Stimulated activated effector memory CD8-positive, alpha-beta T cell treated with anti-CD3 and anti-CD28 coated beads, Interleukin-12 subunit alpha, Interleukin-12 subunit beta, amount 100 ng/mL, for 72 hours (primary cell): Measurements from ENCODE around the gene SMDT1.

Source experiments
- ATAC-seq: fragments of 150-1000 bp; cut with Tn5 transposase; 2 replicates; pipeline ENCODE4 v1.10.0; 2021
- DNase-seq, 2 donors: peaks; one replicate each; pipeline ENCODE4 v3.0.0; 2021 to 2022; ENCODE audit warnings: low spot score in 2 of 2
- H3K27ac Mint-ChIP-seq: one replicate; pipeline ENCODE4 v1.8.0; 2022; ENCODE audit warnings: mild to moderate bottlenecking, mixed read lengths
- H3K36me3 Mint-ChIP-seq: one replicate; pipeline ENCODE4 v1.8.0; 2022; ENCODE audit warnings: mild to moderate bottlenecking, mixed read lengths
- H3K4me1 Mint-ChIP-seq: one replicate; pipeline ENCODE4 v1.8.0; 2022; ENCODE audit warnings: mixed read lengths
- H3K4me3 Mint-ChIP-seq: one replicate; pipeline ENCODE4 v1.8.0; 2022; ENCODE audit warnings: mild to moderate bottlenecking, mixed read lengths
- H3K9me3 Mint-ChIP-seq: one replicate; pipeline ENCODE4 v1.8.0; 2022; ENCODE audit warnings: mixed read lengths

SMDT1 gene

DNA sequence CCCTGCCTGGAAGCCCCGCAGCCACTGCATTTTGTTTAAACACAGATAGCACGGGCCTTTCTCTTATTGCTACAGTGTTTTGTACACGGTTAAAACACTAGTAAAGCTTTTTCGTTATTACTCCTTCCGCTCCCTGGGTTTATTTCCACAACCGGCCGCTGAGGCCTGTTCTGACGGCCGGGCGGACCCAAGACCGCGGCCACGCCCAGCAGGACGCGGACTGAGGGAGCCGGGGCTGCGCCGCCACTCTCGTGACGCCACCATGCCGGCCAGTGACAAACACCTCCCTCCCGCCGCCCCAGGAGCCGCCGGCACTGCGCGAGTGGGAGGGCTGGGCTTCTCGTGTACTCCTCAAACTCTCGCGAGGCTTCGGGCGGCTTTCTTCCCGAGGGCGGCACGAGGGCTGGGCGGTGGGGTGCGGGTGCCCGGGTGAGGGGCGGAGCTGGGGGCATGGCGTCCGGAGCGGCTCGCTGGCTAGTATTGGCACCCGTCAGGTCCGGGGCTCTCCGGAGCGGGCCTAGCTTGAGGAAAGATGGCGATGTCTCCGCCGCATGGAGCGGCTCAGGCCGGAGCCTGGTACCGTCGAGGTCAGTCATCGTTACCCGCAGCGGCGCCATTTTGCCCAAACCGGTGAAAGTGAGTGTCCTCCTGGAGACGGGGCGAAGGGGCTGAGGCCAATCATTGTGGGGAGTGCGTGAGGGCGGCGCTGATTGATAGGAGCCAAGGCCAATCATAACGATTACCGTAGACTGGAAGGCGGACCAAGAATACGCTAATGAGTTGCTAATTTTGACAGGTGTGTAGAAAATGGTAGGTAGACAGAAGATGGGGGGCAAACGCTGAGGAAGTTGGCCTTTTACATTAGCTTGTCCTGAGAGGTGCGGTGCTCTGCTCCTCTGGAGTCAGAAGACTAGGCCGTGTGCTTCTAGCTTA, at the start of gene SMDT1:
Gene SMDT1, plus strand, starts transcription at position 382 of the 933 bp plus-strand sequence. Its CDS starts 69 bp downstream, at position 451.
- Mint-ChIP-seq H3K4me3 (peak within 1 kb of the TSS; percentile 82), H3K4me1 (peaks cover 33% of the 10 kb centered on the region), H3K9me3 (no peaks in the 10 kb centered on the region), H3K36me3 (peaks cover 47% of the 10 kb centered on the region), H3K27ac (peak within 1 kb of the TSS; percentile 100)
- ATAC-seq (peak; percentile 92), DNase-seq (peak; percentile 98 to 99)

DNA sequence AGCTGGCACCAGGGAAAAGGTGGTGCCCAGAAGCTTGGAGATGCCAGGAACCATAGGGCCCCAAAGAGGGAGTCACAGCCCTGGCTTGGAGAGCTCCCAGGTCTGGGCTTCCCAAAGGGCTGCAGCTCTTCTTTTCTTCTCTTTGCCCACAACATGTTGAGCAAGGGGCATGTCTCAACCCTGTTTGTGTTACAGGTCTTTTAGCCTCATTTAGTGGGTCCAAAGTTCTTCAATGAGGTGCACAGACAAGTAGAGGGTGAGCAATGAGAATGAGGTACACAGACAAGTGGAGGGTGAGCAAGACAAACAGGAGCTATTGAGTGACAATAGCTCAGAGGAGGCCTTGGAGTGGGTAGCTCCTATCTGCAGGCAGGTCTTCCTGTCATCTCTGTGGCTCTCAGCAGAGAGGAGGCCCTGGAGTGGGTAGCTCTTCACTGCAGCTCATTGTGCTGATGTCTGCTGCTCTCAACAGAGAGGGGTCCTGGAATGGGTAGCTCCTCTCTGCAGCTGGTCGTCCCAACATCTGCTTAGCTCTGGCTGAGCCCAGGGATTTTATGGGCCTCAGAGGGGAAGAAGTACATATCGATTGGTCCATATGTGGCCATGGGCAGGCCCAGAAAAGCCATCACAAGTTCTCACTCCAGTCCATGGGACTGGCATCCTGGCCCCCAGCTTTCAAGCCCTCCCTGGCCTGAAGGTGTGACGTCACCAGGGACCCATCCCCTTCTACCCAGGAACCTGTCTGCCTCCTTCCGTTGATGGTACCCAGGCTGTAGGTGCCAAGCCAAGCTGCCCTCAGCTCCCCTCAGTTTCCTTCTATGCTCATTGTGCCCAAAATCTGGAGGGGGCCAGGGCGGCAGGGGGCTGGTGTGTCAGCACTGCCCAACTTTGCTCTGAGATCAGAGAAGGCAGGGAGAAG, 46.0 kb upstream of the SMDT1 start:
- H3K9me3 Mint-ChIP-seq = peaks cover 4% of the 10 kb centered on the region

GRCh38 chr22:42035256-42035655, 44.2 kb upstream of the SMDT1 start:
- Mint-ChIP-seq H3K36me3 (no peaks in the 10 kb centered on the region), H3K9me3 (peaks cover 4% of the 10 kb centered on the region), H3K4me1 (peaks cover 16% of the 10 kb centered on the region), H3K27ac (no peak overlapping the region), H3K4me3 (no peak overlapping the region)
- ATAC-seq (no peak), DNase-seq (no peak)

More for the DNA sequence above, 46.0 kb upstream of the SMDT1 start:
- peaks cover 18% of the 10 kb centered on the region for H3K4me1 Mint-ChIP-seq
- H3K4me3 Mint-ChIP-seq = no peak overlapping the region
- peak overlapping the region; percentile 40 for H3K27ac Mint-ChIP-seq
- H3K36me3 Mint-ChIP-seq = no peaks in the 10 kb centered on the region
- DNase-seq (no peak), ATAC-seq (no peak)

GRCh38 chr22:42039271-42039670, 40.2 kb upstream of the SMDT1 start:
- Mint-ChIP-seq H3K4me1 (no peaks in the 10 kb centered on the region), H3K27ac (no peak overlapping the region), H3K4me3 (no peak overlapping the region), H3K9me3 (peaks cover 9% of the 10 kb centered on the region), H3K36me3 (no peaks in the 10 kb centered on the region)
- ATAC-seq (no peak), DNase-seq (no peak)

GRCh38 chr22:42041784-42042183, 37.7 kb upstream of the SMDT1 start:
- Mint-ChIP-seq H3K4me1 (no peaks in the 10 kb centered on the region), H3K4me3 (no peak overlapping the region), H3K9me3 (peaks cover 9% of the 10 kb centered on the region), H3K36me3 (no peaks in the 10 kb centered on the region), H3K27ac (no peak overlapping the region)
- ATAC-seq (no peak), DNase-seq (no peak)

DNA sequence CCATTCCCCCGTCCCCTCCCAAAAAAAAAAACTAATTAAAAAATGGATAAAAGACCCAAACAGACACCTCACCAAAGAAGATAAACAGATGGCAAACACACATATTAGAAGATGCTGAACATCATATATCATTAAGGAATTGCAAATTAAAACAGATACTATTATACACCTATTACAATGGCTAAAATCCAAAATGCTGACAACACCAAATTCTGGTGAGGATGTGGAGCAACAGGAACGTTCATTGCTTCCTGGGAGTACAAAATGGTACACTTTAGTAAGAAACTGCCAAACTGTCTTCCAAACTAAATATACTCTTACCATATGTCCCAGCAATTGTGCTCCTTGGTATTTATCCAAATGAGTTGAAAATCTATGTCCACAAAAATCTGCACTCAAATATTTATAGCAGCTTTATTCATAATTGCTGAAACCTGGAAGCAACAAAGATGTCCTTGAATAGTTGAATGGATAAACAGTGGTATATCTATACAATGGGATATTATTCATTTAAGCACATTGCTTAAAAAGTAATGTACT, 28.8 kb upstream of the SMDT1 start:
- no peak for DNase-seq

DNA sequence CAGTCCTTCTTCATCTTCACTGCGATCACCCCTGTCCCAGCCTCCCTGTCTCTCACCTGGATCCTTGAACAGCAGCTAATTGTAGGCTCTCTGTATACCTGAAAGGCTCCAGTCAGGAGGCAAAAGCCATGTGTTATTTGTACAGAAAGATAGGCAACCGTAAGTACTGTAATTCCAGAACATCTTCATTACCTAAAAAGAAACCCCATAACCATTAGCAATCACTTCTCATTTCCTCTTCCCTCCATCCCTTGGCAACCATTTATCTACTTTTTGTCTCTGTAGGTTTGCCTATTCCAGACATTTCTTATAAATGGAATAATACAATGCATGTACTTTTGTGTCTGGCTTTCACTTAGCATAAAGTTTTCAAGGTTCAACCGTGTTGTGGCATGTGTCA, 26.7 kb upstream of the SMDT1 start:
- H3K36me3 Mint-ChIP-seq = no peaks in the 10 kb centered on the region
- ATAC-seq = no peak
- H3K9me3 Mint-ChIP-seq = peaks cover 14% of the 10 kb centered on the region
- H3K4me1 Mint-ChIP-seq = no peaks in the 10 kb centered on the region
- no peak overlapping the region for H3K4me3 Mint-ChIP-seq
- H3K27ac Mint-ChIP-seq = no peak overlapping the region
- peak in 1 of 2 donors; percentile 34 for DNase-seq

More for the DNA sequence above, 28.8 kb upstream of the SMDT1 start:
- no peak for ATAC-seq
- H3K4me1 Mint-ChIP-seq = no peaks in the 10 kb centered on the region
- H3K9me3 Mint-ChIP-seq = no peaks in the 10 kb centered on the region
- no peaks in the 10 kb centered on the region for H3K36me3 Mint-ChIP-seq
- no peak overlapping the region for H3K27ac Mint-ChIP-seq
- H3K4me3 Mint-ChIP-seq = no peak overlapping the region

DNA sequence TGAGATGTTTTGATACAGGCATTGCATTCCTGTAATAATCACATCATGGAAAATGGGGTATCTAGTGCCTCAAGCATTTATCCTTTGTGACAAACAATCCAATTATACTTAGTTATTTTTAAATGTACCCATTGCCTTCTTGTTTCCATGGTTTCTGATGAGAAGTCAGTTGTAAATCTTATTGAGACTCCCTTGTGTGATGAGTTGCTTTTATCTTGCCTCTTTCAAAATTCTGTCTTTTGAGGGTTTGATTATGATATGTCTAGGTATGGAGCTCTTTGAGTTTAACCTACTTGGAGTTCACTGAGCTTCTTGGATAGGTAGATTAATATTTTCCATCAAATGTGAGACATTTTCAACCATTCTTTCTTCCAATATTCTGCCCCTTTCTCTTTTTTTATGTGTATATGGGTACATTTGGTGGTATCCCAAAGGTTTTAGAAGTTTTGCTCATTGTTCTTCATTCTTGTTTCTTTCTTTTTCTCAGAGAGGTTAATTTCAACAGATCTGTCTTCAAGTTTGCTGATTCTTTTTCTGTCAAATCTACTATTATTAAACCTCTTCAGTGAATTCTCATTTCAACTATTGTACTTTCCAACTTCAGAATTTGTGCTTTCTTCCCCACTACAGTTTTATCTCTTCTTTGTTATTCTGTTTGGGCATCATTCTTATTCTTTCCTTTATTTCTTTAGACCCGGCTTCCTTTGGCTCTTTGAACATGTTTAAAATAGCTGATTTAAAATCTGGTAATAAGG, 22.6 kb upstream of the SMDT1 start:
- H3K4me1 Mint-ChIP-seq = no peaks in the 10 kb centered on the region
- H3K27ac Mint-ChIP-seq = no peak overlapping the region
- no peak for DNase-seq
- ATAC-seq = no peak
- H3K4me3 Mint-ChIP-seq = no peak overlapping the region
- H3K9me3 Mint-ChIP-seq = peaks cover 17% of the 10 kb centered on the region
- H3K36me3 Mint-ChIP-seq = peaks cover 12% of the 10 kb centered on the region

GRCh38 chr22:42060489-42060888, 19.0 kb upstream of the SMDT1 start:
- H3K36me3 Mint-ChIP-seq = peaks cover 35% of the 10 kb centered on the region

GRCh38 chr22:42061041-42061440, 18.5 kb upstream of the SMDT1 start:
- no peak for DNase-seq
- Mint-ChIP-seq H3K36me3 (peaks cover 35% of the 10 kb centered on the region), H3K9me3 (peaks cover 14% of the 10 kb centered on the region), H3K4me3 (no peak overlapping the region), H3K27ac (no peak overlapping the region), H3K4me1 (peaks cover 10% of the 10 kb centered on the region)
- ATAC-seq = peak; percentile 19

More at GRCh38 chr22:42060489-42060888, 19.0 kb upstream of the SMDT1 start:
- ATAC-seq (no peak), DNase-seq (peak in 1 of 2 donors; percentile 43)
- Mint-ChIP-seq H3K9me3 (peaks cover 17% of the 10 kb centered on the region), H3K4me3 (no peak overlapping the region), H3K4me1 (peaks cover 7% of the 10 kb centered on the region), H3K27ac (no peak overlapping the region)

GRCh38 chr22:42062506-42063170, 16.9 kb upstream of the SMDT1 start:
- no peak for ATAC-seq
- peaks cover 3% of the 10 kb centered on the region for H3K9me3 Mint-ChIP-seq
- no peak overlapping the region for H3K4me3 Mint-ChIP-seq
- H3K27ac Mint-ChIP-seq = no peak overlapping the region
- DNase-seq = peak in 1 of 2 donors; percentile 35
- H3K4me1 Mint-ChIP-seq = peaks cover 16% of the 10 kb centered on the region
- peaks cover 40% of the 10 kb centered on the region for H3K36me3 Mint-ChIP-seq

GRCh38 chr22:42064629-42065028, 14.9 kb upstream of the SMDT1 start:
- no peak for DNase-seq
- Mint-ChIP-seq H3K9me3 (no peaks in the 10 kb centered on the region), H3K36me3 (peaks cover 41% of the 10 kb centered on the region), H3K27ac (peak overlapping the region; percentile 24), H3K4me1 (peaks cover 16% of the 10 kb centered on the region), H3K4me3 (no peak overlapping the region)
- no peak for ATAC-seq

DNA sequence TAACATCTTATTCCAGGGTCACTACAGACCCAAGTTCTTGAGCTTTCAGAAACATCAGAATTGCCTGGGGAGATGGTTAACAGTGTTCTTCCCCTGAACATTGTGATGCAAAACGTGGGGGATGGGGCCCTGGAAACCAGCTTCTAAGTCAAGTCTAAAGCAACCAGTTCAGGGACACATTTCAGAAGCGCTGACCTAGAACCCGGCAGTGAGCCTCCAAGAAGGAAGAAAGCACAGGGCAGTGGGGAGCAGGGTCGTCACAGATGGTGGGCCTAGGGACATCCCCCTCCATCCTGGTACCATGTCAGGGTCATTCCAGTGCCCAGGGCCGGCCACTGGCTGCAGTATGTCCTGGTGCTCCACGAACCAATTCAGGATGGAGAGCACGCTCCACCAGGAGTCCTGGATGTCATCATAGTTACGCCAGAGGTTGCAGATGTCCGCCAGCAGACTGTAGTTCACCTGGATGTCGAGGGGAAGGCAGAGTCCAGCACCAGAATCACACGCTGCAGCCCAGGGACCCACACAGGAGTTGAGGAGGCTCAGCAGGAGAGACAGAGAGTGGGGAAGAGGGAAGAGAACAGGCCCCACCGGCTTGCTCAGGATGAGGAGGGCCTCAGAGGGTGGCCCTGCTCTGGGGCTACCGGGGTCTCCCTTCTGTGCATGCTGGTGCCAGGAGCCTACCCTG, 13.9 kb upstream of the SMDT1 start:
- H3K9me3 Mint-ChIP-seq = no peaks in the 10 kb centered on the region
- peaks cover 42% of the 10 kb centered on the region for H3K36me3 Mint-ChIP-seq
- peak in 1 of 2 donors; percentile 42 for DNase-seq
- peak overlapping the region; percentile 24 for H3K27ac Mint-ChIP-seq
- ATAC-seq = no peak
- H3K4me3 Mint-ChIP-seq = no peak overlapping the region
- H3K4me1 Mint-ChIP-seq = peaks cover 21% of the 10 kb centered on the region
